NT2/D1 (cell line): ENCODE data around the gene MYLK2.

Experiments used
- DNase-seq: peaks from one replicate; pipeline ENCODE4 v3.0.0-alpha.2; 2011; ENCODE audit warnings: low read depth, low spot score
- H3K27me3 ChIP-seq: 2 replicates; pipeline ENCODE4 v1.6.0; 2011; ENCODE audit warnings: mild to moderate bottlenecking; ENCODE audit not compliant: insufficient read length, insufficient read depth
- H3K36me3 ChIP-seq: 2 replicates; pipeline ENCODE4 v1.6.1; 2011; ENCODE audit warnings: mild to moderate bottlenecking, low read length, mixed read lengths; ENCODE audit not compliant: insufficient read depth, insufficient read length
- H3K4me1 ChIP-seq: 2 replicates; pipeline ENCODE4 v1.5.1; 2011; ENCODE audit not compliant: insufficient read depth, insufficient read length
- H3K4me3 ChIP-seq: 2 replicates; pipeline ENCODE4 v1.5.1; 2011; ENCODE audit warnings: low read depth; ENCODE audit not compliant: insufficient read length
- H3K9ac ChIP-seq: 2 replicates; pipeline ENCODE4 v1.6.0; 2011; ENCODE audit warnings: low read depth; ENCODE audit not compliant: insufficient read length
- H3K9me3 ChIP-seq: 2 replicates; pipeline ENCODE4 v1.5.1; 2011; ENCODE audit warnings: mild to moderate bottlenecking, low read length; ENCODE audit not compliant: insufficient read depth
- SUZ12 ChIP-seq: IDR thresholded peaks from 2 replicates; pipeline ENCODE4 v1.6.1; 2011; ENCODE audit not compliant: insufficient read length, insufficient read depth; ENCODE audit errors: extremely low read depth
- YY1 ChIP-seq: IDR thresholded peaks from 2 replicates; pipeline ENCODE4 v1.6.1; 2011; ENCODE audit not compliant: insufficient read length, insufficient read depth
- ZNF274 ChIP-seq: IDR thresholded peaks from 2 replicates; pipeline ENCODE4 v1.6.1; 2011; ENCODE audit warnings: mild to moderate bottlenecking, low read depth, low read length

The MYLK2 gene

GRCh38 chr20:31849306-31849930 lies 30.3 kb downstream of the MYLK2 start:
- no peak overlapping the region for H3K9ac ChIP-seq
- H3K27me3 ChIP-seq: peaks cover 7% of the 10 kb centered on the region
- H3K9me3 ChIP-seq: no peaks in the 10 kb centered on the region
- TF ChIP-seq SUZ12 (no peak), ZNF274 (no peak), YY1 (no peak)
- no peaks in the 10 kb centered on the region for H3K36me3 ChIP-seq
- peaks cover 20% of the 10 kb centered on the region for H3K4me1 ChIP-seq
- no peak overlapping the region for H3K4me3 ChIP-seq
- no peak for DNase-seq

DNA sequence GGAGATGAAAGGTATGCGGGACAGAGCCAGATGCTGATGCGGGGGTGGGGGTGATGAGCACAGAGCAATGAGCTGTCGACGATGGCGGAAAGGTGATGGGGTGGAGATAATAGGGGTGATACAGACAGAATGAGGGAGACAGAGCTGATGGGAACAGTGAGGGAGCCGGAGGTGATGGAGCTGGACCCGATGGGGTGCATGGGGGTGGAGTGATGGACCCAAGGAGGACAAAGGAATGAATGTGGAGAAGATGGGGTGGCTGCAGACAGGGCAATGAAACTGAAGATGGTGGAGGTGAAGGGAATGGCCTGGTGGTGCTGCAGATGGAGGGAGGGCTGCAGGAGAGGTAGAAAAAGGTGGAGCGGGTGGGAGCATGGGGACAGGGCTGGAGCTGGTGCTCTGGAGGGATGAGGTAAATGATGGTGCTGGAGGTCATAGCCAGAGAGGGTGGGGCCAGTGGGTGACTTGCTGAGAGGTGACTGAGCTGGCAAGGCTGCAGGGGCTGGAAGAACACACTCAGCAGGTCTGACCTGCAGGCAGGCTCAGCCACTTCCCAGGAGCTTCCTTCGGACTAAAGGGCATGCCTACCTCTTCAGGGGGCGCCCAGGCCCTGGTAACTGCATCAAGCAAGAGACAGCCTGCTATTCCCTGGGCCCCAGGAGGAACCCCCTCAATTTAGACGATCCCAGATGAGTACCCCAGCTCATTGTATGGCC lies 32.2 kb downstream of the MYLK2 start:
- H3K4me1 ChIP-seq: peaks cover 9% of the 10 kb centered on the region

DNA sequence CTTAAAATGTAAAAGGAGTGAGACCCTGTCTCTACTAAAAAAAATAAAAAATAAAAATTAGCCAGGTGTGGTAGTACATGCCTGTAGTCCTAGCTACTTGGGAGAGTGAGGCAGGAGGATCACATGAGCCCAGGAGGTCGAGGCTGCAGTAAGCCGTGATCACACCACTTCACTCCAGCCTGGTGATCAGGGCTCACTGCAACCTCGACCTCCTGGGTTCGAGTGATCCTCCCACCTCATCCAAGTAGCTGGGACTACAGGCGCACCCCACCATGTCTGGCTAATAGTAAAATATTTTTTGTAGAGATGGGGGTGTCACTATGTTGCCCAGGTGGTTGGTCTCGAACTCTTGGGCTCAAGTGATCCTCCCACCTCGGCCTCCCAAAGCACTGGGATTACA lies 34.3 kb downstream of the MYLK2 start:
- DNase-seq: no peak
- peaks cover 16% of the 10 kb centered on the region for H3K4me1 ChIP-seq

More for the DNA sequence above, 32.2 kb downstream of the MYLK2 start:
- TF ChIP-seq SUZ12 (no peak), ZNF274 (no peak)
- Histone ChIP-seq H3K27me3 (peaks cover 9% of the 10 kb centered on the region), H3K4me3 (no peak overlapping the region), H3K9ac (no peak overlapping the region), H3K36me3 (no peaks in the 10 kb centered on the region), H3K9me3 (no peaks in the 10 kb centered on the region)
- DNase-seq: no peak

DNA sequence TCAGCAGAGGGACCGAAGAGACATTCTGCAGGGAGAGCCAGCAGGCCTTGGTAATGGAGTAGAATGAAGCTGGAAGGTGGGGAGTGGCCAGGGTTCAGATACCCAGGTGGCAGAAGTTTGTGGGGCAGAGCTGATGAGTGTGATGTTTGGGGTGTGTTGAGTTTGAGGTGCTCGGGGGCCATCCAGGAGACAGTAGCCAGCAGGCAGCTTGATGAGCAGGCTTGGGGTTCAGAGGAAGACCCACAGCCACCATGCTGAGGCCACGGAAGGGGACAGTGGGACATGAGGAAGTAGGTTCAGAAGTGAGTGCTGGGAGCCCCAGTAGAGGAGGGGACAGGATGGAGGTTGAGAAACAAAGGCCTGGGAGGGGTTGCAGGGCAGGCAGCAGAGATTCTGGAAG lies 37.4 kb downstream of the MYLK2 start:
- Histone ChIP-seq H3K9me3 (no peaks in the 10 kb centered on the region), H3K9ac (no peak overlapping the region), H3K36me3 (no peaks in the 10 kb centered on the region), H3K4me1 (peaks cover 15% of the 10 kb centered on the region), H3K4me3 (no peak overlapping the region), H3K27me3 (peaks cover 11% of the 10 kb centered on the region)
- TF ChIP-seq YY1: no peak
- no peak for TF ChIP-seq ZNF274
- TF ChIP-seq SUZ12: no peak
- DNase-seq: no peak

More for the DNA sequence above, 34.3 kb downstream of the MYLK2 start:
- no peak overlapping the region for H3K9ac ChIP-seq
- H3K36me3 ChIP-seq: no peaks in the 10 kb centered on the region
- no peak for TF ChIP-seq SUZ12
- H3K9me3 ChIP-seq: no peaks in the 10 kb centered on the region
- H3K4me3 ChIP-seq: no peak overlapping the region
- peaks cover 9% of the 10 kb centered on the region for H3K27me3 ChIP-seq

DNA sequence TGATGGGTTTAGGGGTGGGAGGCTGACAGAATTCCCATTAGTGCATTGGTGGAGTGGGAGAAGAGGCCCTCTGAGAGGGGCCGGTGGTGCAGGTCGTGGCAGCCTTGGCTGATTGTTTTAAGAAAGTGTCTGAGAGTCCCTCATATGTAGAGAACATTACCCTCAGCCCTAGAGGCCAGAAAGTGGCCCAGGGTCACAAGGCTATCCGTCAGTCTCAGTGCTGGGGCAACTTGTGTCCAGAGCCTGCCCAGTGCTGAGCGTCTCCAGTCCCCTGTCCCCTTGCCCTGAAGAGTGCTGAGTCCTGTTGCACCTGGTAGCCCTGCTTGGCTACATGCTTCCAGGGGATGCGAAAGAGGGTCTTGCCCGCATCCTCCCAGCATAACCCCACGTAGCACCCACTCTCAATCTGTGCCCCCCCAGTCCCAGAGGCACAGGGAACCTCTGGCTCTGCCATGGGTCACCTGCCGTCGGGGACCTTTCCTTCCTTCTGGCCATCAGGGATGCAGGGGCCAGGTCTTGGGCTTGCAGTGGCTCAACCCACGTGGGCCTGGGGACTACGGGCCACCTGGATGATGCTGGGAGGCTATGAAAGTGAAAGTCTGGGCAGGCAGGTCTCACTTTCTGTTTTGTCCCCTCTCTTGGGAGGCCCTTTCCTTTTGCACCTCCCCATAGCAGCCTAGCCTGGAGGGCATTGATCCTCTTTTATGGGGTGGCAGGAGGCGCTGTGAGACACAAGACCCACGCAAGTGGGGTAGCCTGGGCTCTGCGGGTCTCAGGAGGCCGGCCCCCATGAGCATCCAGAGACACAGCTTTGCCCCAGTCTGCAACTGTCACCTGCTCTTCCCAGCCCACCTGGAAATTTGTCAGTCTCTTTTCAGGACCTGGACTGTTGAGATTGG lies 39.0 kb downstream of the MYLK2 start:
- Histone ChIP-seq H3K36me3 (no peaks in the 10 kb centered on the region), H3K9me3 (no peaks in the 10 kb centered on the region), H3K9ac (no peak overlapping the region), H3K4me3 (no peak overlapping the region), H3K4me1 (peaks cover 15% of the 10 kb centered on the region), H3K27me3 (peaks cover 8% of the 10 kb centered on the region)
- TF ChIP-seq YY1 (no peak), ZNF274 (no peak), SUZ12 (no peak)
- no peak for DNase-seq

- no peak overlapping the region for H3K9ac ChIP-seq
- DNase-seq: no peak
- no peak overlapping the region for H3K4me3 ChIP-seq
- TF ChIP-seq YY1 (no peak), SUZ12 (no peak), ZNF274 (no peak)
- H3K36me3 ChIP-seq: no peaks in the 10 kb centered on the region
- H3K27me3 ChIP-seq: peaks cover 8% of the 10 kb centered on the region
- H3K4me1 ChIP-seq: peaks cover 15% of the 10 kb centered on the region
- no peaks in the 10 kb centered on the region for H3K9me3 ChIP-seq
Observed at GRCh38 chr20:31858760-31859083, 39.6 kb downstream of the MYLK2 start.

GRCh38 chr20:31859266-31859997 lies 40.3 kb downstream of the MYLK2 start:
- H3K36me3 ChIP-seq: no peaks in the 10 kb centered on the region
- H3K4me1 ChIP-seq: peaks cover 15% of the 10 kb centered on the region
- TF ChIP-seq SUZ12: no peak
- TF ChIP-seq YY1: no peak
- no peak for TF ChIP-seq ZNF274
- no peaks in the 10 kb centered on the region for H3K9me3 ChIP-seq
- peaks cover 5% of the 10 kb centered on the region for H3K27me3 ChIP-seq
- no peak overlapping the region for H3K9ac ChIP-seq
- no peak for DNase-seq
- no peak overlapping the region for H3K4me3 ChIP-seq
